Astrocyte of the spinal cord (primary cell): ENCODE results near the gene SIAH1.

Experiments used
- DNase-seq: peaks from one replicate; pipeline ENCODE4 v3.0.0; 2011; ENCODE audit warnings: low read depth, low spot score
- H3K4me3 ChIP-seq: 2 replicates; pipeline ENCODE4 v1.5.1; 2011; ENCODE audit warnings: low read depth, mild to moderate bottlenecking, low read length, moderate library complexity
- in situ Hi-C: cut with HindIII; loops from 2 replicates; pipeline ENCODE4 v1.10.0; 2017; ENCODE audit warnings: low sequenced_read_pairs
- TF ChIP-seq, protein P1 (sequence below): IDR thresholded peaks from 2 replicates; pipeline ENCODE4 v1.5.1; 2012; ENCODE audit warnings: low read depth, mild to moderate bottlenecking, low read length, inconsistent platforms

SIAH1 gene

DNA sequence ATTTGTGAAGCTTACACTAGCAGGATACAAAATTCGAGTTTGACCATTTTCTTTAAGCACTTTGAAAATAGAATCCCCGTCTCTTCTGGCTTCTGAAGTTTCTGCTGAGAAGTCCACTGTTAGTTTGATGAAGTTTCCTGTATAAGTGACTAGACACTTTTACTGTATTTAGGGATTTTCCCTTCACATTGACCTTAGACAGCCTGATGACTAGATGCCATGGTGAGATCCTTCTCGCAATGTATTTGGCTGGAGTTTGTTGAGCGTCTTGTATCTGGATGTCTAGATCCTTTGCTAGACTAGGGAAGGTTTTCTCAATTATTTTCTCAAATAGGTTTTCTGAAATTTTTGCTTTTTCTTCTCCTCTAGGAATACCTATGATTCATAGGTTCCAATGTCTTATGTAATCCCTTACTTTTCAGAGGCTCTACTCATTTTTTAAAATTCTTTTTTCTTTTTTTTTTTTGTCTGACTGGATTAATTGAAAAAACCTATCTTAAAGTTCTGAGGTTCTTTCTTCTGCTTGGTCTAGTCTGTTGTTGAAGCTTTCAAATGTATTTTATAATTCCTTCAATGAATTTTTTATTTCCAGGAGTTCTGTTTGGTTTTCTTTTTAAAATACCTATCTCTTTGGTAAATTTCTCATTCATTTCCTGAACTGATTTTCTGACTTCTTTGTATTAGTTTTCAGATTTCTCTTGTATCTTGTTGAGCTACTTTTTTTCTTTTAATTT is 74.1 kb downstream of the SIAH1 start:
- no peak for DNase-seq
- TF ChIP-seq, protein P1, sequence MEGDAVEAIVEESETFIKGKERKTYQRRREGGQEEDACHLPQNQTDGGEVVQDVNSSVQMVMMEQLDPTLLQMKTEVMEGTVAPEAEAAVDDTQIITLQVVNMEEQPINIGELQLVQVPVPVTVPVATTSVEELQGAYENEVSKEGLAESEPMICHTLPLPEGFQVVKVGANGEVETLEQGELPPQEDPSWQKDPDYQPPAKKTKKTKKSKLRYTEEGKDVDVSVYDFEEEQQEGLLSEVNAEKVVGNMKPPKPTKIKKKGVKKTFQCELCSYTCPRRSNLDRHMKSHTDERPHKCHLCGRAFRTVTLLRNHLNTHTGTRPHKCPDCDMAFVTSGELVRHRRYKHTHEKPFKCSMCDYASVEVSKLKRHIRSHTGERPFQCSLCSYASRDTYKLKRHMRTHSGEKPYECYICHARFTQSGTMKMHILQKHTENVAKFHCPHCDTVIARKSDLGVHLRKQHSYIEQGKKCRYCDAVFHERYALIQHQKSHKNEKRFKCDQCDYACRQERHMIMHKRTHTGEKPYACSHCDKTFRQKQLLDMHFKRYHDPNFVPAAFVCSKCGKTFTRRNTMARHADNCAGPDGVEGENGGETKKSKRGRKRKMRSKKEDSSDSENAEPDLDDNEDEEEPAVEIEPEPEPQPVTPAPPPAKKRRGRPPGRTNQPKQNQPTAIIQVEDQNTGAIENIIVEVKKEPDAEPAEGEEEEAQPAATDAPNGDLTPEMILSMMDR = no peak
- in situ Hi-C loops = no loop called here
- H3K4me3 ChIP-seq = no peak overlapping the region
